ENCODE data around the gene CCDC43. TPM values are rescaled to one million over a fixed set of nuclear protein-coding genes. Genes with fewer than 3 reads are reported as not detected.
"Not testable (repeated sequence)": the region's sequence is repeated elsewhere in the genome, so short reads cannot be mapped to it uniquely, and the experiment has no call there.

CCDC43 gene
- total RNA-seq = 10 to 100 TPM; 31.8 to 33.7 TPM

- ATAC-seq (peak; percentile 99), DNase-seq (peak; percentile 95)
- CTCF ChIA-PET = interaction anchor here (0.7 to 1.0 kb wide), 2 partner anchors 44 to 156 kb away, joined by 3 to 5 read pairs; no protein-coding TSS in a partner anchor
- Mint-ChIP-seq H3K4me3 (peak within 1 kb of the TSS; percentile 86), H3K4me1 (peaks cover 26% of the 10 kb centered on the region), H3K27ac (peak within 1 kb of the TSS; percentile 93), H3K9me3 (ENCODE audit: low read depth) (no peaks in the 10 kb centered on the region), H3K36me3 (ENCODE audit: low read depth) (peaks cover 8% of the 10 kb centered on the region), H3K27me3 (no peaks in the 10 kb centered on the region)
- POLR2A ChIA-PET = interaction anchor here (0.6 to 1.8 kb wide), 3 partner anchors 19 to 211 kb away, joined by 3 to 6 read pairs (median 3); partner anchors contain the start of gene DBF4B
- intact Hi-C loops (cut with DNase I, micrococcal nuclease) = loop anchor here (1.0 to 2.0 kb wide), 4 partner anchors 19 to 371 kb away; partner anchors contain the start of genes DBF4B (in 2 of the 2), EFTUD2 (in 1 of the 2) and NMT1 (in 1 of the 2)
Measured at GRCh38 chr17:44689477-44690217, at the start of gene CCDC43. Gene CCDC43 (minus strand): TSS chr17:44689776. CDS start chr17:44689753, 23 bp downstream.

- Mint-ChIP-seq H3K36me3 (ENCODE audit: low read depth) (peaks cover 8% of the 10 kb centered on the region), H3K4me3 (no peak overlapping the region), H3K9me3 (ENCODE audit: low read depth) (no peaks in the 10 kb centered on the region), H3K27me3 (no peaks in the 10 kb centered on the region), H3K27ac (no peak overlapping the region), H3K4me1 (no peaks in the 10 kb centered on the region)
- intact Hi-C loops (cut with DNase I, micrococcal nuclease) = no loop called here
- ATAC-seq (no peak), DNase-seq (no peak)
- CTCF ChIA-PET = no interaction called here
- POLR2A ChIA-PET = no interaction called here
Measured at GRCh38 chr17:44738214-44738906, 48.8 kb upstream of the CCDC43 start.

GRCh38 chr17:44736551-44737240 is 47.1 kb upstream of the CCDC43 start:
- ChIA-PET POLR2A (interaction anchor here (1.1 kb wide), 1 partner anchor 11 kb away, joined by 3 read pairs; no protein-coding TSS in a partner anchor), CTCF (interaction anchor here (0.8 to 0.9 kb wide), 2 partner anchors 28 to 259 kb away, joined by 3 read pairs; partner anchors contain the start of gene DBF4B)
- no peaks in the 10 kb centered on the region for H3K4me1 Mint-ChIP-seq
- no peak for DNase-seq
- ATAC-seq = no peak
- H3K27ac Mint-ChIP-seq = no peak overlapping the region
- H3K4me3 Mint-ChIP-seq = no peak overlapping the region
- no peaks in the 10 kb centered on the region for H3K27me3 Mint-ChIP-seq
- intact Hi-C loops (cut with DNase I, micrococcal nuclease) = no loop called here
- peaks cover 8% of the 10 kb centered on the region for H3K36me3 Mint-ChIP-seq (ENCODE audit: low read depth)
- no peaks in the 10 kb centered on the region for H3K9me3 Mint-ChIP-seq (ENCODE audit: low read depth)

GRCh38 chr17:44734272-44734671 is 44.7 kb upstream of the CCDC43 start:
- intact Hi-C loops (cut with DNase I, micrococcal nuclease) = no loop called here
- H3K4me1 Mint-ChIP-seq = no peaks in the 10 kb centered on the region
- no peaks in the 10 kb centered on the region for H3K9me3 Mint-ChIP-seq (ENCODE audit: low read depth)
- H3K36me3 Mint-ChIP-seq (ENCODE audit: low read depth) = peaks cover 14% of the 10 kb centered on the region
- CTCF ChIA-PET = interaction anchor here (0.5 kb wide), 1 partner anchor 361 kb away, joined by 5 read pairs; no protein-coding TSS in a partner anchor
- no peaks in the 10 kb centered on the region for H3K27me3 Mint-ChIP-seq
- POLR2A ChIA-PET = no interaction called here
- ATAC-seq (no peak), DNase-seq (no peak)
- no peak overlapping the region for H3K27ac Mint-ChIP-seq
- H3K4me3 Mint-ChIP-seq = no peak overlapping the region

- no peak overlapping the region for H3K4me3 Mint-ChIP-seq
- no peak overlapping the region for H3K27ac Mint-ChIP-seq
- no peaks in the 10 kb centered on the region for H3K27me3 Mint-ChIP-seq
- no peaks in the 10 kb centered on the region for H3K9me3 Mint-ChIP-seq (ENCODE audit: low read depth)
- DNase-seq (no peak), ATAC-seq (no peak)
- ChIA-PET POLR2A (no interaction called here), CTCF (no interaction called here)
- intact Hi-C loops (cut with DNase I, micrococcal nuclease) = no loop called here
- H3K36me3 Mint-ChIP-seq (ENCODE audit: low read depth) = peaks cover 14% of the 10 kb centered on the region
- no peaks in the 10 kb centered on the region for H3K4me1 Mint-ChIP-seq
Measured at GRCh38 chr17:44733753-44734152, 44.2 kb upstream of the CCDC43 start.

GRCh38 chr17:44726121-44726520 is 36.5 kb upstream of the CCDC43 start:
- POLR2A ChIA-PET; intact Hi-C loops (cut with DNase I, micrococcal nuclease); H3K9me3 Mint-ChIP-seq (ENCODE audit: low read depth); H3K4me3 Mint-ChIP-seq; ATAC-seq; H3K27ac Mint-ChIP-seq; H3K4me1 Mint-ChIP-seq; DNase-seq; H3K27me3 Mint-ChIP-seq: not testable (repeated sequence)
- H3K36me3 Mint-ChIP-seq (ENCODE audit: low read depth) = peaks cover 16% of the 10 kb centered on the region
- CTCF ChIA-PET = interaction anchor here (0.7 kb wide), 1 partner anchor 21 kb away, joined by 3 read pairs; no protein-coding TSS in a partner anchor

GRCh38 chr17:44722254-44722653 is 32.7 kb upstream of the CCDC43 start:
- Mint-ChIP-seq H3K4me3 (no peak overlapping the region), H3K27me3 (no peaks in the 10 kb centered on the region), H3K4me1 (no peaks in the 10 kb centered on the region), H3K36me3 (ENCODE audit: low read depth) (peaks cover 14% of the 10 kb centered on the region), H3K9me3 (ENCODE audit: low read depth) (no peaks in the 10 kb centered on the region), H3K27ac (no peak overlapping the region)
- CTCF ChIA-PET = no interaction called here
- DNase-seq (no peak), ATAC-seq (no peak)
- intact Hi-C loops (cut with DNase I, micrococcal nuclease) = no loop called here
- POLR2A ChIA-PET = no interaction called here

GRCh38 chr17:44719444-44719843 is 29.9 kb upstream of the CCDC43 start:
- H3K36me3 Mint-ChIP-seq (ENCODE audit: low read depth) = peaks cover 15% of the 10 kb centered on the region
- H3K9me3 Mint-ChIP-seq (ENCODE audit: low read depth) = no peaks in the 10 kb centered on the region
- H3K27ac Mint-ChIP-seq = no peak overlapping the region
- H3K4me3 Mint-ChIP-seq = no peak overlapping the region
- POLR2A ChIA-PET = no interaction called here
- ATAC-seq (no peak), DNase-seq (no peak)
- intact Hi-C loops (cut with DNase I, micrococcal nuclease) = no loop called here
- CTCF ChIA-PET = no interaction called here
- H3K27me3 Mint-ChIP-seq = no peaks in the 10 kb centered on the region
- no peaks in the 10 kb centered on the region for H3K4me1 Mint-ChIP-seq

- Mint-ChIP-seq H3K4me3 (no peak within 1 kb of the TSS), H3K27me3 (peaks cover 5% of the 10 kb centered on the region), H3K9me3 (ENCODE audit: low read depth) (no peaks in the 10 kb centered on the region), H3K36me3 (ENCODE audit: low read depth) (peaks cover 4% of the 10 kb centered on the region), H3K4me1 (peaks cover 5% of the 10 kb centered on the region), H3K27ac (no peak within 1 kb of the TSS)
- ChIA-PET CTCF (interaction anchor here (0.5 to 1.5 kb wide), 7 partner anchors 9 to 139 kb away, joined by 3 to 6 read pairs (median 3); partner anchors contain the start of gene HIGD1B), POLR2A (interaction anchor here (1.5 to 1.6 kb wide), 2 partner anchors 19 to 152 kb away, joined by 3 to 6 read pairs; partner anchors contain the start of gene CCDC43)
- ATAC-seq (peak; percentile 85), DNase-seq (peak; percentile 89)
- intact Hi-C loops (cut with DNase I, micrococcal nuclease) = loop anchor here (1.0 kb wide), 6 partner anchors 19 to 353 kb away; partner anchors contain the start of genes CCDC43 (in 2 of the 2), EFTUD2 (in 1 of the 2), GPATCH8 (in 1 of the 2) and NMT1 (in 1 of the 2)
Measured at GRCh38 chr17:44708401-44709263, 19.1 kb upstream of the CCDC43 start, which contains the start of gene DBF4B. Gene DBF4B (plus strand): TSS chr17:44708665. CDS start chr17:44708821, 156 bp downstream.

- intact Hi-C loops (cut with DNase I, micrococcal nuclease) = loop anchor here (1.0 kb wide), 6 partner anchors 19 to 353 kb away; partner anchors contain the start of genes CCDC43 (in 2 of the 2), EFTUD2 (in 1 of the 2), GPATCH8 (in 1 of the 2) and NMT1 (in 1 of the 2)
- H3K4me1 Mint-ChIP-seq = peaks cover 5% of the 10 kb centered on the region
- ChIA-PET POLR2A (interaction anchor here (1.5 to 1.6 kb wide), 2 partner anchors 18 to 151 kb away, joined by 3 to 6 read pairs; partner anchors contain the start of gene CCDC43), CTCF (interaction anchor here (0.6 to 1.5 kb wide), 6 partner anchors 8 to 498 kb away, joined by 3 to 6 read pairs (median 3); no protein-coding TSS in a partner anchor)
- ATAC-seq (no peak), DNase-seq (no peak)
- H3K36me3 Mint-ChIP-seq (ENCODE audit: low read depth) = peaks cover 3% of the 10 kb centered on the region
- H3K9me3 Mint-ChIP-seq (ENCODE audit: low read depth) = no peaks in the 10 kb centered on the region
- H3K27ac Mint-ChIP-seq = no peak overlapping the region
- H3K4me3 Mint-ChIP-seq = no peak overlapping the region
- peaks cover 5% of the 10 kb centered on the region for H3K27me3 Mint-ChIP-seq
Measured at GRCh38 chr17:44707755-44708400, 18.3 kb upstream of the CCDC43 start.

Data from activated CD4-positive, alpha-beta T cell treated with anti-CD3 and anti-CD28 coated beads for 36 hours (primary cell).